ENCODE results near the gene PRPF6. TPM values are rescaled to one million over a fixed set of nuclear protein-coding genes. Genes with fewer than 3 reads are reported as not detected.

The PRPF6 gene
- total RNA-seq, 1 donor from 2014 or later: 48.4 TPM

- TF ChIP-seq CTCF (IDR thresholded peaks at IDR 0.05; ENCODE audit: insufficient read depth, low read length, severe bottlenecking): no peak
- Histone ChIP-seq H3K36me3 (ENCODE audit: control insufficient read depth, insufficient read depth, low read length) (no peaks in the 10 kb centered on the region), H3K27me3 (ENCODE audit: control insufficient read depth, insufficient read depth, low read length) (peaks cover 18% of the 10 kb centered on the region), H3K4me3 (ENCODE audit: low read depth, low read length) (no peak overlapping the region)
- FAIRE-seq (no peak), DNase-seq (ENCODE audit: low read depth) (no peak)
These were observed 101.3 kb downstream of the PRPF6 start for GRCh38 chr20:64082126-64082731.

Other genes starting within 250 kb of the PRPF6 start
- gene LIME1, start 244.5 kb upstream of the PRPF6 start, total RNA-seq: 0.53 and 2.0 TPM in 2 replicates
- gene SLC2A4RG, start 241.4 kb upstream of the PRPF6 start, total RNA-seq: 14.0 and 21.8 TPM in 2 replicates
- gene ZBTB46, start 149.9 kb upstream of the PRPF6 start, total RNA-seq: 0.53 and 2.0 TPM in 2 replicates
- not detected in 2 replicates for gene ABHD16B, start 119.6 kb upstream of the PRPF6 start, total RNA-seq
- 172 and 184 TPM in 2 replicates for gene TPD52L2, start 115.9 kb upstream of the PRPF6 start, total RNA-seq
- gene DNAJC5, start 86.0 kb upstream of the PRPF6 start, total RNA-seq: 120 and 121 TPM in 2 replicates
- gene UCKL1, start 24.7 kb upstream of the PRPF6 start, total RNA-seq: 16.8 and 19.0 TPM in 2 replicates
- 4.5 and 6.1 TPM in 2 replicates for gene ZNF512B, start 11.2 kb upstream of the PRPF6 start, total RNA-seq
- 1.1 and 2.7 TPM in 2 replicates for gene SAMD10, start 1.5 kb upstream of the PRPF6 start, total RNA-seq
- gene C20orf204, start 55.0 kb downstream of the PRPF6 start, total RNA-seq: 0.53 and 1.2 TPM in 2 replicates
- not detected in 2 replicates for gene SOX18, start 68.5 kb downstream of the PRPF6 start, total RNA-seq
- gene TCEA2, start 82.1 kb downstream of the PRPF6 start, total RNA-seq: 5.1 and 5.5 TPM in 2 replicates
- gene RGS19, start 98.4 kb downstream of the PRPF6 start, total RNA-seq: 6.1 and 6.7 TPM in 2 replicates
- gene OPRL1, start 99.0 kb downstream of the PRPF6 start, total RNA-seq: under 0.01 and 0.13 TPM in 2 replicates
- gene LKAAEAR1, start 103.3 kb downstream of the PRPF6 start, total RNA-seq: 0.13 TPM in 1 of 2 replicates, not detected in the other
- gene NPBWR2, start 126.4 kb downstream of the PRPF6 start, total RNA-seq: not detected in 2 replicates
- not detected in 2 replicates for gene MYT1, start 183.3 kb downstream of the PRPF6 start, total RNA-seq